A673 (cell line): Measurements from ENCODE around the gene THADA.

ENCODE experiments used
- CTCF ChIP-seq: fragments of 300-800, 200-600 bp; sonication (generic); conservative IDR thresholded peaks from 2 replicates; pipeline ENCODE4 v1.5.1; 2017; ENCODE audit warnings: low read depth, mild to moderate bottlenecking, antibody characterized with exemption, low read length, moderate library complexity, mixed read lengths
- EZH2 ChIP-seq: fragments of 200-600 bp; sonication (generic); IDR thresholded peaks from 2 replicates; pipeline ENCODE4 v1.6.1; 2017; ENCODE audit warnings: borderline replicate concordance, low read depth, mild to moderate bottlenecking, mixed read lengths, antibody characterized with exemption, low read length; ENCODE audit not compliant: poor library complexity, severe bottlenecking

GRCh38 chr2:43333101-43333655 is 262.7 kb downstream of the THADA start:
- no peak for TF ChIP-seq CTCF
- TF ChIP-seq EZH2 = no peak
